Effector memory CD4-positive, alpha-beta T cell (primary cell): ENCODE results near the gene SLC36A1.
A peak's percentile ranks its signal among the peaks of the same experiment; 100 is the strongest.
"Not testable (repeated sequence)": the region's sequence is repeated elsewhere in the genome, so short reads cannot be mapped to it uniquely, and the experiment has no call there.

Experiments
- DNase-seq, 3 donors: peaks; one replicate each; pipeline ENCODE4 v3.0.0-alpha.2; 2020
- H3K27ac ChIP-seq: 2 replicates; pipeline ENCODE4 v1.7.0; 2013; ENCODE audit warnings: mild to moderate bottlenecking, low read length, moderate library complexity; ENCODE audit not compliant: insufficient read depth, poor library complexity, severe bottlenecking
- H3K27me3 ChIP-seq: replicated peaks from 2 replicates; pipeline ENCODE4 v1.7.0; 2013; ENCODE audit warnings: mild to moderate bottlenecking, low read length; ENCODE audit not compliant: insufficient read depth, control insufficient read depth, poor library complexity, severe bottlenecking
- H3K36me3 ChIP-seq: 2 replicates; pipeline ENCODE4 v1.7.0; 2013; ENCODE audit warnings: mild to moderate bottlenecking, low read length, moderate library complexity; ENCODE audit not compliant: control insufficient read depth, insufficient read depth
- H3K4me1 ChIP-seq: 2 replicates; pipeline ENCODE4 v1.7.0; 2013; ENCODE audit warnings: low read length, mild to moderate bottlenecking; ENCODE audit not compliant: control insufficient read depth, insufficient read depth, poor library complexity, severe bottlenecking
- H3K4me3 ChIP-seq: 2 replicates; pipeline ENCODE4 v1.7.0; 2013; ENCODE audit warnings: low read length, low read depth, mild to moderate bottlenecking; ENCODE audit not compliant: insufficient read depth, poor library complexity, severe bottlenecking
- H3K9me3 ChIP-seq: 2 replicates; pipeline ENCODE4 v1.7.0; 2013; ENCODE audit warnings: mild to moderate bottlenecking, low read length, moderate library complexity; ENCODE audit not compliant: control insufficient read depth

Gene SLC36A1

DNA sequence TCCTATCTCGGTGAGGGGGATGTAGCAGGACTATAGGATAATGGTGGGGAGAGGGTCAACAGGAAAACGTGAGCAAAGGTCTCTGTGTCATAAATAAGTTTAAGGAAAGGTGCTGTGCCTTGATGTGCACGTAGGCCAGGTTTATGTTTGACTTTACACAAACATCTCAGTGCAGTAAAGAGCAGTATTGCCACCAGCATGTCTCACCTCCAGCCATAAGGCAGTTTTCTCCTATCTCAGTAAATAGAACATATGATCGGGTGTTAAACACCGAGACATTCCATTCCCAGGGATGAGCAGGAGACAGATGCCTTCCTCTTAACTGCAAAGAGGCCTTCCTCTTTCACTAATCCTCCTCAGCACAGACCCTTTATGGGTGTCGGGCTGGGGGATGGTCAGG is 21.1 kb upstream of the SLC36A1 start:
- not testable (repeated sequence) for H3K9me3 ChIP-seq, H3K4me3 ChIP-seq, H3K36me3 ChIP-seq, DNase-seq, H3K4me1 ChIP-seq, H3K27ac ChIP-seq, H3K27me3 ChIP-seq

DNA sequence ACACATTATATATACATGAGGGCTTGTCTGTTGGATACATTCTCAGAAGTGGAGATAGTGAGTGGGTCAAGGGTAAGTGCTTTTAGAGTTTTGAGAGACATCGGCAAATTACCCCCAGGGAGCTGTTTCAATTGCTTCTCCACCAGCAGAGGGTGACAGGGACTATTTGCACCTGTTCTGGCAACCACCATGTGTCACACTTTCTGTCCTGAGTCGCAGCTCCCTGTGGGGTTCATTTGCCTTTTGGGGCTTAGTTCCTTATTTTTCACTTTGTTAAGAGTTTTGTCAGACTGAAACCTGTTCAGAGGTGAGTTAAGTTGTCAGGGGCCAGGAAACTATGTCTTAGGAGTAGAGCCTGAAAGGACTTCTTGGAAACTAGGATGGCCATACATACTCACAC is 20.1 kb upstream of the SLC36A1 start:
- H3K27me3 ChIP-seq: no peaks in the 10 kb centered on the region
- no peaks in the 10 kb centered on the region for H3K9me3 ChIP-seq
- H3K4me1 ChIP-seq: no peaks in the 10 kb centered on the region
- no peak overlapping the region for H3K27ac ChIP-seq
- no peak overlapping the region for H3K4me3 ChIP-seq
- no peak for DNase-seq
- no peaks in the 10 kb centered on the region for H3K36me3 ChIP-seq

DNA sequence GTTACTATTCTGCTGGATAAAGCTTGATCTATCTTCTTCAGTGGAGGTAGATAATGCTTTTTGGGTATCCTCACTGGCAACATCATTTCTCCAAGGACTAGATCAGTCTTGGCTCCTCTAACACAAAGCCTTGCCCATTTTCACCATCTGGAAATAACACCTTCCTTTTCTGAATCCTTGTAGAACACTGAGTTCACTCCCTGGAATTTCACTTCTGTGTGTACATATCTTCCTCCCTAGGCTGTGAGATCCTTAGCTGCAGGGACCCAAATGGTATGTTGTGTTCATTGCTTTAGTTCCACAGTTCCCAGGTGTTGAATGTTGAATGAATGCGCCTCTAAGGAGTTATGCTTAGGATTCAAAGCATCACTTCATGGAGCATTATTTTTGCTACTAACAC is 16.7 kb upstream of the SLC36A1 start:
- H3K27me3 ChIP-seq: no peaks in the 10 kb centered on the region
- H3K9me3 ChIP-seq: no peaks in the 10 kb centered on the region
- no peak for DNase-seq
- H3K27ac ChIP-seq: no peak overlapping the region
- no peaks in the 10 kb centered on the region for H3K4me1 ChIP-seq
- H3K4me3 ChIP-seq: no peak overlapping the region
- H3K36me3 ChIP-seq: no peaks in the 10 kb centered on the region

DNA sequence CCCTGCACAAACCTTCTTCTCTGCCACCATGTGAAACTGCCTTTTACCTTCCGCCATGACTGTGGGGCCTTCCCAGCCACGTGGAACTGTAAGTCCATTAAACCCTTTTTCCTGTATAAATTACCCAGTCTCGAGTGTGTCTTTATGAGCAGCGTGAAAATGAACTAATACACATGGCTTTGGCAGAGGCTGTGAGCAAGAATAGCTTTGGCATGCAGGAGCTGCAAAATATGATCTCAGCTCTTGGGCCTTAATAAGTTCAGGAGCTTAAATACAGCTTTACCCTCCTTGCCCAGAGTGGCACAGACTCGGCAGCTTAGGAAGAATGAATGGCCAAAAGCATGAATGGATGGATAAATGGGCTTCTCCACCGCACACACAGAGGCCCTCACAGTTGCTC is 15.7 kb upstream of the SLC36A1 start:
- H3K27ac ChIP-seq: no peak overlapping the region
- no peaks in the 10 kb centered on the region for H3K36me3 ChIP-seq
- no peaks in the 10 kb centered on the region for H3K27me3 ChIP-seq
- no peak overlapping the region for H3K4me3 ChIP-seq
- H3K9me3 ChIP-seq: no peaks in the 10 kb centered on the region
- no peaks in the 10 kb centered on the region for H3K4me1 ChIP-seq
- DNase-seq: no peak

DNA sequence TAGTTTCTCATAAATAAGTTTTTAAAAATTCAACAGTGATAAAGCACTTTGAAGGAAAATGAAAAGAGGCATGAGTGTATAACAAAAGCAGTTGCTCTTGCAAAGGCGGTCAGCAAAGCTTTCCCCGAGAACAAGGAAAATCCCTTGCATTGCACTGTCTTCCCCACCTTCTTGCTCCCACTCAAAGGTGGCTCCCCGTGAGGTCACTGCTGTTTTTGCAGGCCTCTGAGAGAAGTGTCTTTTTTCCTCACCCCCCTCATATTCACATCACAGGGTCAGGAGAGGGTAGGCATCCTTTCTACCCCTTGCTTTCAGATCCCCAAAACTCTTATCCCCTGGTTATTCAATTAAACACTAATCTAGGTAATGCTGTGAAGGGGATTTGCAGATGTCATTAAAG is 15.2 kb upstream of the SLC36A1 start:
- Histone ChIP-seq H3K9me3 (no peaks in the 10 kb centered on the region), H3K4me1 (no peaks in the 10 kb centered on the region), H3K27ac (no peak overlapping the region), H3K36me3 (no peaks in the 10 kb centered on the region), H3K27me3 (no peaks in the 10 kb centered on the region), H3K4me3 (no peak overlapping the region)
- DNase-seq: no peak

DNA sequence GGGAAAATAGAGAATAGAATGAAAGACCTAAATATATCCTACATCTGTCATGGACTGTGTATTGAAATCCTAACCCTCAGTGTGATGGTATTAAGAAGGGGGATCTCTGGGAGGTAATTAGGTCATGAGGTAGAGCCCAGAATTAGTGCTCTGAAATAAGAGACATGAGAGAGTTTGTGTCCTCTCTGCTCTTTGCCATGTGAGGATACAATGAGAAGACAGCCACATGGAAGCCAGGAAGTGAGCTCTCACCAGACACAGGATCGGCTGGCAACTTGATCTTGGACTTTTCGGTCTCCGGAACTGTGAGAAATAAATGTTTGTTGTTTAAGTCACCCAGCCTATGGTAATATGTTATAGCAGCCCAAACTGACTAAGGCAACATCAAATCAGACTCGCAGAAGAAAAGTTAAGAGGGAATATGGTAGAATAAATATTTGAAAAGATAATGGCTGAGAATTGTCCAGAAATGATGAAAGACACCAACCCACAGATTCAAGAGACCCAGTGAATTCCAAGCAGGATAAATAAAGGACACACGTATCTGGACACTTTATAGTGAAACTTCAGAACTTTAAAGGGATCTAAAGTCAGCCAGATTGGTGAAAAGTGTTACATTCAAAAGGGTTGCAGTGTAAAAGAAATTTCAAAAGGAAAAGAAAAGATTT is 12.7 kb upstream of the SLC36A1 start:
- DNase-seq: no peak

DNA sequence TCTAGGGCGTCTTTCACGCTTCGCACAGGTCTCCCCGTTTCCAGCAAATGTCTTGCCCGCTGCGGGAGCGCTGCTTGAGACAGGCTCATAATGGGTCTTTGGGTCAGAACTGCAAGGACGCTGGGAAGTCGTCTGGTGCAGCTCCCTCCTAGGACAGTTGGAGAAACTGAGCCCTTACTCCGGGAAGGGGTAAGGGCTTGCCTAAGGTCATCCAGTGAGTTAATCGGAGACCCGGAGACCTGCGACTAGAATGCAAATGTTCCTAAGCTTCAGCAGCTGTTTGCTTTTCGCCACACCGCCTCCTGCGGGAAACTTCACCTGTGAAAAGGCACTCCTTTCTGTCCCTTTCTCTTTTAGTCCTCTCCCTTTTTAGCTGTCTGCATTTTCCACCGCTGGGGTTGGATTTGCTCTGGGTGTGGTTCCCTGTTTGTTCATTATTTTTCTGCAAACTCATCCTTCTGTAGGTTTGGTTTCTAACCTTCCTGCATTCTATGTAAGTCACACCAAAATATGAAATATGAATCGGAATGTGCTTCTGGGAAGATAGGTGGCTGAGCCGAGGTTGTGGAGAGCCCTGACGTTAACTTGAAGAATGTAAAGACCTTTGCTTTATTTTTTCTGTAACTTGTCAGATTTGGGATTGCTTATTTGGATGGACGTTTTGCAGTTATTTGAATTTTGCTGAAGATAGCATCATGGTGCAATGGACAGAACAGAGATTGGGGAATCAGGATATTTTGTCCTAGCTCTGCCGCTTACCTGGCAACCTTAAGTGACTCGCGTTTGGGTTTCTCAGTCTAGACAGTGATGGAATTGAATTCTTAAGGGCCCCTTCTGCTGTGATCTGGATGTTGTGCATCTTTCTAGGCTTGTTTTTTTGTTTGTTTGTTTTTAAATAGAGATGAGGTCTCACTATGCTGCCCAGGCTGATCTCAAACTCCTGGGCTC is 909 bp downstream of the SLC36A1 start:
- H3K27ac ChIP-seq: no peak overlapping the region

More for the DNA sequence above, 12.7 kb upstream of the SLC36A1 start:
- Histone ChIP-seq H3K36me3 (no peaks in the 10 kb centered on the region), H3K27me3 (no peaks in the 10 kb centered on the region), H3K9me3 (no peaks in the 10 kb centered on the region), H3K4me1 (no peaks in the 10 kb centered on the region), H3K27ac (no peak overlapping the region), H3K4me3 (no peak overlapping the region)

DNA sequence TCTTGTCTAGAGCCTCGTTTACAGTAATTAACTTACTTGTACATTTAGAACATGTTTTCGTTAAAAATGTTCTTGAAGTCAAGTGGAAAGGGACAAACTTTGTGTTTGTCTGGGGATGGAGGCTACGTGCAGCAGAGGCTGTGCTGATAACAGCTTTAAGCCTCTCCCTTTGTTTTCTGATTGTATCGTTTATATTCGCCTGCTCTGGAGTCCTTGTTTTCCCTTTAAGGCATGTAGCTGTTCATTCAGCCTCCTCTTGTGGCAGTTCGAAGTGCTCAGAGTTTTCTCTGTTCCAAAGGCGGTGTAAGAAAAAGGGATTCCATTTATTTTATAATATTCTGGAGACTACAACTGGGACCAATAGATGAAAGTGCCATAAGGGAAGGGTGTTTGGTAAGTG is 1.9 kb downstream of the SLC36A1 start:
- no peak overlapping the region for H3K4me3 ChIP-seq
- H3K27ac ChIP-seq: no peak overlapping the region
- H3K4me1 ChIP-seq: peaks cover 3% of the 10 kb centered on the region
- H3K36me3 ChIP-seq: no peaks in the 10 kb centered on the region
- H3K27me3 ChIP-seq: no peaks in the 10 kb centered on the region
- DNase-seq: no peak
- H3K9me3 ChIP-seq: no peaks in the 10 kb centered on the region

More for the DNA sequence above, 909 bp downstream of the SLC36A1 start:
- H3K36me3 ChIP-seq: no peaks in the 10 kb centered on the region
- H3K27me3 ChIP-seq: peaks cover 3% of the 10 kb centered on the region
- peak overlapping the region; percentile 76 for H3K4me3 ChIP-seq
- no peaks in the 10 kb centered on the region for H3K9me3 ChIP-seq
- peaks cover 3% of the 10 kb centered on the region for H3K4me1 ChIP-seq
- DNase-seq: peak in 1 of 3 donors; percentile 2

DNA sequence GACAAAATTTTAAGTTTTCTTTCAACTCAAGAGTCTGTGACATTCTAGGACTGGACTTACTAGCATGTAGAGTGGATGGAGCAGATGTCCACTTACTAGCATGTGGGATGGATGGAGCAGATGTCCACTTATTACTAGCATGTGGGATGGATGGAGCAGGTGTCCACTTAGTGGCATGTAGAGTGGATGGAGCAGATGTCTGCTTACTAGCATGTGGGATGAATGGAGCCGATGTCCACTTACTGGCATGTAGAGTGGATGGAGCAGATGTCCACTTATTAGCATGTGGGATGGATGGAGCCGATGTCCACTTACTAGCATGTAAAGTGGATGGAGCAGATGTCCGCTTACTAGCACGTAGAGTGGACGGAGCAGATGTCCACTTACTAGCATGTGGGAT is 2.4 kb downstream of the SLC36A1 start:
- Histone ChIP-seq H3K27ac (no peak overlapping the region), H3K27me3 (no peaks in the 10 kb centered on the region), H3K36me3 (no peaks in the 10 kb centered on the region), H3K4me1 (peaks cover 3% of the 10 kb centered on the region), H3K4me3 (no peak overlapping the region), H3K9me3 (no peaks in the 10 kb centered on the region)
- no peak for DNase-seq

DNA sequence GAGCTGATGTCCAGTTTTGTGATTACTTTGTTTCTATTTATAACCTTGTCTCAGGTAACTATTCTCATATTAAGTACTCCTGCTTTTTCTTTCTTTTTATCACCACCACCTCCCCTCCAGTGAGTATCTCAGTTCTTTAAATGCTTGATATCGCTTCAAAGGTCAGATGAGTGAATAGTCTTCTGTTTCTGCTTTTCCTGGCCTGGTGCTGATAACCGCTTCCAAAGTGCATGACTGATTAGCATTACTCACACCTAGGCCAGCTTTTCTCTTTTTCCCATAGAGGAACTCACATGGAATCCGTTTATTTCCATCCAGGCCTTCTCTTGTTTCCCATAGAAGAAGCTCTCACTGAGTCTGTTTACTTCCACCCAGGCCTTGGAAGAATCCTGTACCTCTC is 3.2 kb downstream of the SLC36A1 start:
- Histone ChIP-seq H3K36me3 (no peaks in the 10 kb centered on the region), H3K27ac (no peak overlapping the region)
- no peak for DNase-seq

More for the DNA sequence above, 3.2 kb downstream of the SLC36A1 start:
- no peaks in the 10 kb centered on the region for H3K27me3 ChIP-seq
- H3K4me1 ChIP-seq: peaks cover 3% of the 10 kb centered on the region
- H3K4me3 ChIP-seq: no peak overlapping the region
- H3K9me3 ChIP-seq: no peaks in the 10 kb centered on the region
